GM19455 (cell line): ENCODE data around the gene IFRD2.
"Not testable (repeated sequence)": the region's sequence is repeated elsewhere in the genome, so short reads cannot be mapped to it uniquely, and the experiment has no call there.

Source experiments
- ATAC-seq: cut with Tn5 transposase; IDR thresholded peaks from one replicate; pipeline ENCODE4 v1.9.1; 2021; ENCODE audit not compliant: unreplicated experiment

IFRD2 gene

GRCh38 chr3:50268703-50269451 lies 23.4 kb downstream of the IFRD2 start, which contains the start of gene SEMA3B:
SEMA3B (plus strand) TSS chr3:50269147; CDS start chr3:50269241, 94 bp downstream.
- no peak for ATAC-seq

DNA sequence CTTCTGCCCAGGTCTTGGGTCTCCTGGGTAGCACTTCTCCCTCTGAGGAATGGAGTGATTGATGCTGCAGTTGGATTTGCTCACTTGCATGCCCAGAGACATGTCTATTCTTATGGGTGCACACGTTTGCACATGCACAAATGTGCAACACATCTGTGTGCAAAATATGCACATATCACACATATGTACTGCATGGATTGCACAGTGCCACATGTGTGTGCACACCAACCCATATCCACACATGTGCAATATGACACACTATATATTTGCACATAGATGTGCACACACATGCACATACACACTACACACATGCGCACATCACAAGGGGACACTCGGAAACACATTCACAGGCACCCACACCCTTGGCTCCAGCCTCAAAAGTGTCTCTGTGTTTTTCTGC lies 24.0 kb downstream of the IFRD2 start:
- ATAC-seq: no peak

DNA sequence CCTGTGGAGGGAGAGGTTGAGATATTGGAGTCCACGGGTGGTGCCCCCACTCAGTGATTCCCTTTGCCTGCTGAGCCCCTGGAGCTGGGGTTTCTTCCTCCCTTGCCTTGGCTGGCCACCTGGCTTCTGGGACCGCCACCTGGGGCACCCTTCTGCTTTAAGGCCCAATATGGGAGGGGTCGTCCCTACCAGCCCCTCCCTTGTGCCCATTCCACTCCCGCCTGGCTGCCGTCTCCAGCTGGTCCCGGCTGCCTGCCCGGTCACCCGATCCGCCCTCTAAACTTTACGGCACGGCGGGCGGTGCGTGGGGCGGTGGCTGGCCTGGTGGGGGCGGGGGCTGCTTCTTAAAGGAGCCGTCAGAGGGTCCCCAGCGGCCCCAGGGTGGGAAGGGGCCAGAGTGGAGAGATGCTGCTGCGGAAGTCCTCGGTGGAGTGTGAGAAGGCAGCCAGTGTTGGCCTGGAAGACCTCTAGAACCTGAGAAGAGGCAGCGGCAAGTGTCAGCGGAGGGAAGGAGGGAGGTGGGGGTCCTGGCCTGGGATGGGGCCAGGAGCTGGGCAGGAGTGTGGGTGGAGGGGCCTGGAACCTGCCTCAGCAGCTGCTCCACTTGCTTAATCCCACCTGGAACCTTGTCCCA lies 24.8 kb downstream of the IFRD2 start:
- ATAC-seq: no peak

DNA sequence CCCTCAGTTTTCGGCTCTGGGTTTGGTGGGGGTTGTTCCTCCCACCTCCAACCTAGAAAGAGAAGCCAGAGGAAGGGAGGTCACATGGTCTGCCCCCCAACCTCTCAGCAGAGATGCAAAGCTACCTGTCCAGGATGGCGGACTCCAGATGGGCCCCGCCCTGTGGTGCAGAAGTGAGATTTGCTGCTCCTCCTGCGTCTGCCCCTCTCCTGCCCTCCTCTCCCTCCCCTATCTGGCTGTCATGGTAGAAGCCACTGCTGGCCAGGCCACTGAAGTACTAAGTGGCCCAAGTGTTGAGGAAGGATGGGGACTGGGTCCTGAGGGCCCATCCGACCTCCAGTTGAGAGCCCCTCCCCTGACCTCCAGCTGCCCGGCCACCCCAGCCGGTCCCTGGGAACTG lies 25.4 kb downstream of the IFRD2 start:
- no peak for ATAC-seq

DNA sequence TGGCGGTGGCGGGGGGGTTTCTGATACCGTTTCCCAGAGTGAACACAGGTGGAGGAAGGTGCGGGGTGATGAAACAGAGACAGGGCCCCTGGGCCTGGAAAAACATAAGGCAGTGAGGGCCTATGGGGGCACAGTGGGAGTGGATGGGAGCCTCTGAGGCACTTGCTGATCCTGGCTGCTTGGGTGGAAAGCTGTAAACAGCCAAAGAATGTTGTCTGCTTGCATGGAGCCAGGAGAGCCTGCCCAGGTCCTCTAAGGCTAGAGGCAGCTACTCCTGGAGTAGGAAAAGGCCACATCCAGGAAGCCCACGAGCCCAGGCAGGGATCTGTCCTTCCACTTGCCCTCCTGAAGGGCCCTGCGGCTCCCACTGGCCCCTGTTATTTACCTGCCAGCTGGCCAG lies 26.2 kb downstream of the IFRD2 start:
- no peak for ATAC-seq

GRCh38 chr3:50265571-50265970 lies 26.7 kb downstream of the IFRD2 start:
- ATAC-seq: no peak

GRCh38 chr3:50264964-50265485 lies 27.2 kb downstream of the IFRD2 start:
- no peak for ATAC-seq

DNA sequence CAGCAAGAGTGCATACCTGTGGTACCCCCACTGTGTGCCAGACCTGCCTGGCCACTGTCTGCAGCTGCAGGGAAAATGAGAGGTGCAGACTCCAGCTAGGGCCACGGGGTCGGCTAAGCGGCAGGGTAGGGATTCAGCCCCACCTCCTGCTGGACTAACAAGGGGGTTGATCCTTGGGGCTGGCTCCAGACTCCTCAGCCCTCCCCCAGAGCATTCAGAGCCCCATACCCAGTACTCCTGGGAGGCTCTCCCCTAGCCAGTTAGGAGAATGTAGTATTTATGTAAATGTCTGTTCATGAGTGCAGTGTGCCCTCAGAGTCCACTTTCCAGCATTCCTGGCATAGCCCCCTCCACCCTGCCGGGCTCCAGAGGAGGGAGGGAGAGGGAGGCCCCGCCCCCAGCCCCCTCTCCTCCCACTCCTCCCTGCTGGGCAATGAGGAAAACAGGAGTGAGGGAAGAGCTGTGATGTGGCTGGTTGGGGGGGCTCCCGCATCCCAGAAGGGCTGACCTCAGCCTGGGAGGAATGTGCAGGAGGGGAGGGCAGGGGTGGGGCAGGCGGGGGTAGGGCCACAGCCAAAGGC lies 27.8 kb downstream of the IFRD2 start:
- ATAC-seq: no peak

GRCh38 chr3:50263478-50264382 lies 28.5 kb downstream of the IFRD2 start:
- no peak for ATAC-seq

GRCh38 chr3:50262778-50263177 lies 29.5 kb downstream of the IFRD2 start:
- ATAC-seq: no peak

DNA sequence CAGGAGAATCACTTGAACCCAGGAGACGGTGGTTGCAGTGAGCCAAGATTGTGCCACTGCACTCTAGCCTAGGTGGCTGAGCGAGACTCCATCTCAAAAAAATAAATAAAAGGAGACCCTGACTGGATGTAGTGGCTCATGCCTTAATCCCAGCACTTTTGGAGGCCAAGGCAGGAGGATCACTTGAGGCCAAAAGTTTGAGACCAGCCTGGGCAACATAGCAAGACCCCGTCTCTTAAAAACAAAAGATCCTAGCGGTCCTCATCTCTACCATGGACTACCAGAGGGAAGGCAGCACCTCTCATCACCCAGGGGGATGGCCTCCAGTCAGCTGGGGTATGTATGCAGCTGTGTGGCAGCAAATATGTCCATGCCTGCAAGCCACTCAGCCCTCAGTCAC lies 30.0 kb downstream of the IFRD2 start:
- not testable (repeated sequence) for ATAC-seq

- ATAC-seq: no peak
Measured at GRCh38 chr3:50261505-50261904, 30.7 kb downstream of the IFRD2 start.

DNA sequence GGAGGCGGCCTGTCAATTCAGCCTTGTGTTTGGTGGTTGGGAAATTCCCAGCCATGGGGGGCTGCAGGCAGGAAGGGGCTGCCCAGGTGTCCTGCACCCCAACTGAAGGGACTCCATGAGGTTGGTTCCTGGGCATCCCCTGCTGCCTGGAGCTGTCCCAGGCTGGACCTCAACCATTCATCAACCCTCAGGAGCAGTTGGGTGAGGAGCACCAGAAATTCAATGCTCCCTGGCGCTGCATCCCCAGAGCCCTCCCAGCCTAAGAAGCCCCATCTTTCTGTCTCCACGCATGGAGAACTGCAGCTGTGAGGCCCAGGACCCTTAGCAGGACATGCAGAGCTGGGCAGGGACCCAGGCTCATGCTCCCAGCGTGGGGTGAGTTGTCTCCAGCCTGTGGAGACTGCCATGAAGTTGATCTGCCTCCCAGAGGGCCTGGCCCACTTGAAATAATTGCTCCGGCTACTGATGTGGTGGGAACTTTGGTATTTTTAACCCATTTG lies 31.2 kb downstream of the IFRD2 start:
- no peak for ATAC-seq

DNA sequence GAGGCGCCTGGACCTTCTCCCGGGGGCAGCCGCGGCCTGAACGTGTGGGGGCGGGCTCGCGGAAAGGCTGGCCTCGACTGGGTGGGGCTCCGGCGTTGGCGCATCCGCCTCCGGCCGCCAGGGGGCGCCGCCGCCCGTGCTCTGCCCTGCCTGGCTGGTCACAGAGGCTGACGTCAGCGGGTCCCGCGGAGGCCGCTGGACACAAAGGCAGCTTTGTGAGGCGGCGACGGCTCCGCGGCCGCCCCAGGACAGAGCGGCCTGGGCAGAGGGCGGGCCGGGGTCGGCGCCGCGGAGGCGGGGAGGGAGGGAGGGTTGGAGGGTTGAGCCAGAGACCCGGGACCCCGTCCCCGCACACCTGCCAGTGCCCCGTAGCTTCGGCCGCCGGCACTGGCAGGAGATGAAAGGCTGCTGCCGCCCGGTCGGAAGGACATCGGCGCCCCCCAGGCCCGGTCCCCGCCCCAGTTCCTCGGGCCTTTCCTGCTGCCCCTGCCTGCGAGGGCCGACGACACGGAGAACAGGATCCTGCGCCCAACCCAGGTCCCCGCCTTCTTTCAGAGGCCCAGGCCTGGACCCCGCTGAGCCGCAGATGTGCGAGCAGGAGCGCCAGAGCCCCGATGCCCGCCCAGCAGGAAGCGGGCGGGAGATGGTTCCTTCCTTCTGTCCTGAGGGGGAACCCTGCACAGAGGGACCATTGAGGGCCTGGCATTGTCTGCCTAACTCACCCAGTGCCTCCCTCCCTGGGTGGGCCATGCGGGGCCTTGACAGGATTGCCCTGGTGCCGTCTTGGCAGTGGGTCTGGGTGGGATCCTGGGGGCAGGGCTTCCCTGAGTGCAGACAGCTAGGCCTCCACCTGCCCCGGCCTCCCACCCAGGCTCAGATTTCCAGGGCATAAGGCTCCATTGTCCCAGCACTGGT lies 31.9 kb downstream of the IFRD2 start:
- ATAC-seq: peak; percentile 87

DNA sequence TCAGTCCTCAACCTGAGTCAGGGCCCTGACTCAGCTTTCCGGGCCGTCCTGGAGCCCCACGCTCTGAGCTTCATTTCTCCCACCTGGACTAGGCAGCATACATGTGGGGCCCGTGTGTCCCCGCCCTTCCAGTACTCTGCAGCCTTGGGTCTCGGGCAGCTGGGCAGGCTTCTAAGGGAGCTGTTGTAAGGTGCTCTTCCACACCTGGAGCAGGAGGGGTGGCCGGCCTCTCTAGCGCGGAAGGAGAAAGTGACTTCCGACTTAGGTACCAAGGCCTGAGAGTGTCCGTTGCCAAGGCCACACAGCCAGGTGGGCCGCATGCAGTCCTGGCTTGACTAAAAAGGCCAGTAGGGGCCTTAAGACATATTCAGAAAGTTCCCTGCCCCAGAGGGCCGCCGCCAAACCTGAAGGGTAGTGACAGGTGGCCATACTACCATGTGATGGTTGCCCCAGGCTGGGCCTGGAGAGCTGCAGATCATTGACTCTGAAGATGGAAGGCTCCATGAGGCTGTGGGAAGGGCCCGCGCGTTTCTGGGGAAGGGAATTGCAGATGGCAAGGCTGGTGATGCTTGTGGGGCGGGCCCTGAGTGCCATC lies 32.7 kb downstream of the IFRD2 start:
- ATAC-seq: peak; percentile 5

DNA sequence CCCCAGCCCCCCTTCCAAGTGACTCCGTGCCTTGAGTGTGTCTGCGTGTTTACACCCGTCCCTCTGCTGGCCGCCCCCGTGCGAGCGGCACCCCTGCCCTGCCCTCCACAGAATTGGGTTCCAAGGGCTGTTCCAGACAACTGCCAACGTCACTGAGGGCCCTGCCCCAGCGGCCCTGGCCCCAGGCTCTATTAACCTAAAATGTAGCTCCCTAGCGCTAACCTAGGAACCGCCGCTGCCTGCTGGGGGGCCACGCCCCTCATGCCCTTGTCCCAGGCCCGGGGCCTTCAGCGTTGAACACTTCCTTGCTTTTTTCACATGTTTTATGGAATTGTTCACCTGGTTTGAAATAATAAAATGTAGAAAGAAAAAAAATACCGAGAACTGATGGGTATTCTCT lies 33.2 kb downstream of the IFRD2 start:
- no peak for ATAC-seq

GRCh38 chr3:50258029-50258680 lies 34.1 kb downstream of the IFRD2 start:
- no peak for ATAC-seq

- no peak for ATAC-seq
Measured at GRCh38 chr3:50256978-50257890, 35.0 kb downstream of the IFRD2 start.
